LHCN-M2 (cell line): ENCODE data around the gene TRIM15. TPM values are rescaled to one million over a fixed set of nuclear protein-coding genes. Genes with fewer than 3 reads are reported as not detected.

Experiments used
- total RNA-seq: library from RNA; depleted of rRNA; stranded (reverse); fragments of >200 nt; gene quantifications from 2 replicates; pipeline ENCODE4 v1.2.3, GENCODE V29; 2014; rRNA removed

TRIM15 gene
- total RNA-seq, 1 experiment from 2014 or later: not detected

Other genes with a start within 250 kb of the TRIM15 start
- 412 and 438 TPM in 2 replicates for gene HLA-A, start 221.0 kb upstream of the TRIM15 start, total RNA-seq
- 17.6 and 20.0 TPM in 2 replicates for gene POLR1H, start 102.3 kb upstream of the TRIM15 start, total RNA-seq
- 43.0 and 47.1 TPM in 2 replicates for gene PPP1R11, start 96.3 kb upstream of the TRIM15 start, total RNA-seq
- gene RNF39, start 87.8 kb upstream of the TRIM15 start, total RNA-seq: not detected in 2 replicates
- gene TRIM31, start 50.5 kb upstream of the TRIM15 start, total RNA-seq: not detected in 2 replicates
- gene TRIM40, start 27.4 kb upstream of the TRIM15 start, total RNA-seq: not detected in 2 replicates
- gene TRIM10, start 2.3 kb upstream of the TRIM15 start, total RNA-seq: not detected in 2 replicates
- gene TRIM26, start 49.9 kb downstream of the TRIM15 start, total RNA-seq: 35.1 and 36.7 TPM in 2 replicates
- gene TRIM39, start 163.4 kb downstream of the TRIM15 start, total RNA-seq: 10.8 and 13.1 TPM in 2 replicates
- gene RPP21, start 181.6 kb downstream of the TRIM15 start, total RNA-seq: 45.2 and 53.9 TPM in 2 replicates